ENCODE data around the gene PDZRN3.

The PDZRN3 gene

DNA sequence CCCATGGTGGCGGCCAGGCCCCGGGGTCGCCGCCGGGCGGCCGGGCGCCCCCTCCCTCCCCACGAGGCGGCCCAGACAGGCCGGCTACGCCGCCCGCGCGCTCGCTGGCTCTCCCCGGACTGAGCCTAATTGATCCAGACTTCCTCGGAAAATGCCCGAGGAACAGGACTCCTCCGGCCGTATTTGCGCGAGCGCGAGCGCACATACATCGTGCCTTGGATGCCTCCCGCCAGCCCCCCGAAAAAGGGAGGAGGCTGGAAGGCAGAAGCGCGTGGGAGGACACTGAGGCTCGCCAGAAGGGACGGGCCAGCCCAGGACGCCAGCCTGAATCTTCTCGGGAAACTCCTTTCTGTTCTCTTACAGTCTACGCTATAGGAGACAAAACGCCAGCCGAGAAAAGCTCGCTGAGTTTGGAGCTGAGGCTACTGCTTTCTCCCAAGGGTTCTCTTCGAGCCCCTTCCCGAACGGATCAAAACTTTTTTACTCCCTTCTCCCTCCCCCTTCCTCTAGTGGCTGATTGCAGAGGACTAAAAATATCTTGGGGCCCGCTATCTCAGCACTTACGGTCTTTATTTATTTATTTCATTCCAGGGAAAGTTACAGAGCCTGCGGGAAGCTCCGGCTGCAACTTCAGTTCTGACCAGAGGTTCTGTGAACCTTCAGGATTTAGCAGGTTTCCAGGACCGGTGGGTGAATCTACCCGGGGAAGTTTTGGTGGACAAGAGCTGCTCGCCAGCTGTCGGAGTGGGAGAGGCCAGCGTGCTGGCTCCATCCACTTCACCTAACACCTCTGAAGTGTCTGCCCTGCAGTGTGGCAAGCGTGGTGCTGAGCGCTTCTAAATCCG, at the start of gene PDZRN3:
PDZRN3 (minus strand) TSS at position 121 of the 845 bp plus-strand sequence.
- no peak for DNase-seq

DNA sequence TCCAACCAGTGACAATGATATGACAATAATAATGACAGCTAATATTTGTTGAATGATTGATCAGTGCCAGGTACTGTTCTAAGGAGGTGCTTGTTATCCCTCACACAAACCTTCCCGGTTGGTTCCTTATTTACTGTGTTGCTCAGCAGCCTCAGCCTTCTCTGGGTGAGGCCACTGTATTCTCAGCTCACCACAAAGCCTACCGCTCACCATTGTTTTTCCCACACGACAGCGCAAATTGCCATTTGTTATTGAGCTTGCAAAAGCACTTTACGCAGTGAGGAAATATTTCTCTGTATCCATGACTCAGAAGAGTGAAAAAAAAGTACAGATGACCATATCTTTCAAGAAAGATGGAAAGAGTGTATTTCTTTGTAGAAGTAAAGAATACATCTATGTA, 49.5 kb upstream of the PDZRN3 start:
- no peak for DNase-seq

DNA sequence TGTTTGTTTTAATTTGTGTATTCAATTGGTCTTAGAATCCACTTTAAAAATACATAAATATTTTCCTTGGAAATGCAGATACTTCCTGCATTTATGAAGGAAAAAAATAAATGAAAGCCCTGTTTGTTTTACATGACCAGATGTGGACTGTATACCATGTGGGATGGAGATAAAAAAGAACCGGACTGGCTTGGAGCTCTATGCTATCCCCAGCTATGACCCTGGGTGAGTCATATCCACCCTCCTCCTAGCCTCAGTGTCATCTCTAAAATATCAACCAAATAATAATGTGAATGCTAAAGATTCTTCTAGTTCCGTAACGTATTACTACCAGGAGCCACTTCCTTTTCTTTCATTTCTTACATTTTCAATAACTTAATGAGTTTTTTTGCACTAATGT, 44.5 kb upstream of the PDZRN3 start:
- no peak for DNase-seq

DNA sequence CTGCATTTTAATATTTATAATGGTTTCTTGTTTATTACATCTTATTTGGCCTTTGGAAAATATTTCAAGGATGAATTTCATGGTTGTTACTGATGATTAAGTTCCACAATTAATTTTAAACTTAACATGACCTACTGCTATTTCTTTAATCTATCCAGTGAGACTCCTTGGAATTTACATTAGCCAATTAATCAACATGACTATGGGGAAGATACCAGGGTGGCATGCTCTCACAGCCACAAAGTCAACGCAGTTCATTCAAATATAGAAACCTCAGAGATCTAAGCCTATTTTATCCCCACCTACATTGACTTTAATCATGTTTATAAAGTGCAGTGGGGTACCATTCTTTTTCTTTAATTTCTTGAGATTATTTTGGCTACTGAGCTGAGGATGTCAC, 43.6 kb upstream of the PDZRN3 start:
- DNase-seq, result no peak

DNA sequence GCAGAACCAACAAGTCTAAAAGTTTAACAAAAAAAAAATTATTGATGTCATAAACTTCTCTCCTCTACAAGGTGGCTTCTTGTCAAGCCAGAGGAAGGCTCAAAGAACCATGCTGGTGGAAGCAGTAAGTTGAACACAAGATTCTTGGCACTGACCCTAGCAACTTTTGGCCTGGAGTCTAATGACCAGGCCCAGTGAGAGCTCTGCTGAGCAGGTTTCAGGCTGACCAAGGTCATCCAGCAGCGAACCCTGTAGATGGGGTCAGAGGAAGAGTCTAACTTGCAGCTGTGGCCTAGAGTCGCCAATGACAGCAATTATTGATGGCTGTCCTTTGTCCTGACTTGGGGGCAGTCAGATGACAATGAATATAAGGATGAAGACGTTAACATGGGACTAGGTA, 43.1 kb upstream of the PDZRN3 start:
- DNase-seq, result no peak

DNA sequence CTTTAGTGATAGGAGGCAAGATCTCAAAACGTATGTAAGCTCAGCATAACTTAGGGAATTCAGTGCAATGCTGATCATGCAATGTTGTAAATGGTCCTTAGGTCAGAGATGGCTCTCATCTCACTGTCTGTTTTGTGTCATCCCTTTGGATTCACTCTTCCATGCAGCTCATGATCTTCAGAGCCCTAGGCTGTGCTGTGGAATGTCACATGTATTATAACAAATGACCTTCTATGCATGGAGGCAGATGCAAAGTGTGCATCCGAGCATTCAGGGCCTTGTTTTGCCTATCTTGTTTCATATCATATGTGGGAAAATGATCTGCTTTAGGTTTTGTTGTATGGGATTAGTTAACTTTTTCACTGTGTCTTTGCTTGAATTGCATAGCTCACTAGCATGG, 40.5 kb upstream of the PDZRN3 start:
- no peak for DNase-seq

DNA sequence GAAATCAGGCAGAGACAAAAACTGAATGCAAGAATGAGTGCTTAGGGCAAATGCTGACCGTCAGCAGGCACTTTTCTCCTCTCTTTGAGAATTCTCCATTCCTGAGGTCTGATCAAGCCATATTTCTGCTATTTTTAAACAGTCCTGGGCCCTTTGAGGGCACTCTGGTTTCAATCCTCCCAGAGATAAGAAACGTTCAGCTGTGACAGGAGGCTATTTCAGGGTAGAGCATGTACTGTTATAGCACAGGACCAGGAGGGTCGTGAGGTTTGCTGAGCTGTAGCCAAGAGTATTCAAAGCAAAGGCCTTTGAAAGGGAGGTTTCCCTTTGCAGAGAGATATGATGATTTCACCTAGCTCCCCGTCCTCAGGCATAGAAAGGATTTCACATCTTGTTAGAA, 39.6 kb upstream of the PDZRN3 start:
- no peak for DNase-seq

DNA sequence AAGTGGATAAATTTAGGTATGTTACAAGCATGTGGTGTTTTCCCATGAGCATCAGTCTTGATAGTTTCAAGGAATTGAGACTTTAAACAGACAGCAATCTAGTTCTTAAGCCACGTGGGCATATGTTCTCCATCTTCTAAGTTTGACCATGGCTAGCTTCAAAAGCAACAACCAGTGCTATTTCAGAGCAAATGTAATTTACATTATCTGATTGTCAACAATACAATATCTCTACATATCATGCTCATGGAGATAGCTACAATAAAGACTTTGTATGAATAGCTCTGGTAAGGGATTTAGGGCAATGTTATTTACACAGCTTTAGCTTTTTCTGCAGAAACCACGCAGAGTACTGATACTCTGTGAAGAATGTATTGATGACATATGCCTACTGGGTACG, 38.8 kb upstream of the PDZRN3 start:
- DNase-seq, result no peak

DNA sequence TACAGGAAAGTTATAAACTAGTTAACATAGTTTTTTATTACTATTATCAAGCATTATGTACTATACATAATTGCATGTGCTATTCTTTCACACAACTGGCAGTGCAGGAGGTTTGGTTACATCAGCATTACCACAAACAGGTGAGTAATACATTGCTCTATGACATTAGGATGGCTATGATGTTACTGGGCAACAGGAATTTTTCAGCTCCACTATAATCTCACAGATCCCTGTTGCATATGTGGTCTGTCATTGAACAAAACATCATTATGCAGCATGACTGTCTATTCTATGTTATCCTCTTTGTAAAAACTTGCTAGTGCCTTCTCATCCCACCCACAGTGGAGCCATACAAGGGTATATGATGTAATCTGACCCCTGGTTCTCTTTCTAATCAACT, 36.5 kb upstream of the PDZRN3 start:
- no peak for DNase-seq

DNA sequence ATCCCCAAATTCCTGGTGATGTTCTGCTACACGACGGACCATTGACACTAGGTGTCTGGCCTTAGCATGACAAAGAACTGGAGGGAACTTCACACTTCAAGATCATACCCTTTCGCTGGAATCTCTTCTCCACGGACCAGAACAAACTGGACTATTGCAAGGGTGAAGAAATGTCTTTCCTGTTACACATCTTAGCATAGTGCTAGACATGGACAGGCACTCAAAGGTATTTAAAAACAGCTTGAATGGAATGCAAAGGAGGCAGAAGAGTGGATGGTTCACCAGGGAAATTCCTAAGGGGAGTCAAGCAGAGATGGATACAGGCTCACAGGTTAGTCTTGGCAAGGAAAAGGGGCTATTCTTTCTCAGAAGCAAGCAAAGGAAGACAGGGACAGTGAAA, 33.5 kb upstream of the PDZRN3 start:
- no peak for DNase-seq

DNA sequence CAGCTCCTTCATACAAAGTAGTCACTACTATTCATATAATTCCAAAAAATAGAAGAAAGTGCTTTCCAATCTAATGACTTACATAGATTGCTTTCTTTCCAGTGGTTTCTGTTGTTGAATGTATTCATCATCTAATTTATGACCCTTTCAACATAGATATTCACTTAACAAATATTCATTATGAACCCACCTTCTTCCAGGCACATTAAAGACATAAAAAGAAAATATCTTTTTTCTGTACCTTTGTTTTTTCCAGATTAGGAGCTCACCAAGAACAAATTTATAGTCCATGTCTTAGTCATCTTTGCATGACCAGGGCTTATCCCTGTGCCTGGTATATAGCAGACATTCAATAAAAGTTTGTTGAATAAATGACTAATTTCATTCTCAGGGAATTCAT, 32.4 kb upstream of the PDZRN3 start:
- no peak for DNase-seq

DNA sequence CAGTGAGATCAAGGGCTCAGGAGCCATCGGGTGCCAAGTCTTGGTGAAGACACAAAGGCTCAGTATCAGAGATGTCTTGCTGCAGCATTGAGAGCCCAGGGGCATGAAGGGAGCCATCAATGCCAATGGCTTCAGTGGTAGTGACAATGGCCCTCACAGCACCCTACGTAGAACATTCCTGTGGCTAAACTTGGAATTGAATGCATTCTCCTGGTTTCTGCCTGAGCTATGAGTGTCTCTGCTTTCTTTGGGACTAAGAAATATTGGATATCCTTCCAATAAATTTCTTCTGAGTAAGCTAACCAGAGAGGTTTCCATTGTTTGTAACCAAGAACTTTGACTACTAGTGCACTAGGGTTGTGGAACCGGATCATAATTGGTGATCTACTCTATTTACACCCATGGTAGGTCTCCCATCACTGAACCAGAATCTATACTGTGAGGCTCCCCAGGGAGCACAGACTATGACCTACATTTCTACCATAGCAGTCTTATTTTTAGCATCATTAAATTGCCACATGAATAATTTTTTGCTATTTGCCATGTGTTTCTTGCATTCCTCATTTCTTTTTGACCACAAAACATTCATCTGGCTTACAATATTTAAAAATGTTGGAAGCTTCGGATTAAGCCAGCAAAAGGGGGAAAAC, 31.6 kb upstream of the PDZRN3 start:
- no peak for DNase-seq

DNA sequence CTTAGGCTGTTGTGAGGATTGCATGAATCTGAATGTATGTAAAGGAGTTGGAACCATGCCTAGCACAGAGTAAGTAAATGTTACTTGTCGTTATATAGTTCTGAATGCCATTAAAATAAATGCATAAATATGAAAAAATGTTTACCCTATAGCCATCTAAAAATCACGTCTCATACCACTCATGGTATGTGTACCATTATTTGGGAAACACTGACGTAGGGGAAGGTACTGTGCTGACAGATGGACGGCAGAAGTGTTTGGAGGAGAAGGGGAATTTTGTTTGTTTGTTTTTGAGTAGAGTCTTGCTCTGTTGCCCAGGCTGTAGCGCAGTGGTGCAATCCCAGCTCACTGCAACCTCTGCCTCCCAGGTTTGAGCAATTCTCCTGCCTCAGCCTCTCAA, 30.5 kb upstream of the PDZRN3 start:
- DNase-seq, result no peak

DNA sequence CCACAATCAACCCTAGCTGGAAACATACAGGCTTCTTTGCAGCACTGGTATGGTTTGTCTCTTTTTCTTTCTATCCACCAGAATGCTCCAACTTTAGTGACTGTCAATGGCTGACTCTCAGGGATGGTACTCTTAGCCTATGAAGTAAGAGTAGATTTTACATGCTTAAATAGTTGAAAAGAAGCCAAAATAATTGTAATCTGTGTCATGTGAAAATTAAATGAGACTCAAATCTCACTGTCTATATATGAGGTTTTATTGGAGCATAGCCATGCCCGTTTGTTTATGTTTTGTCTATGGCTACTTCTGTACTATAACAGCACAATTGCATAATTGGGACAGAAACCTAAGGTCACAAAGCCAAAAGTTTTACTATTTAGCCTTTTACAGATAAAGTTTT, 29.1 kb upstream of the PDZRN3 start:
- DNase-seq, result no peak

DNA sequence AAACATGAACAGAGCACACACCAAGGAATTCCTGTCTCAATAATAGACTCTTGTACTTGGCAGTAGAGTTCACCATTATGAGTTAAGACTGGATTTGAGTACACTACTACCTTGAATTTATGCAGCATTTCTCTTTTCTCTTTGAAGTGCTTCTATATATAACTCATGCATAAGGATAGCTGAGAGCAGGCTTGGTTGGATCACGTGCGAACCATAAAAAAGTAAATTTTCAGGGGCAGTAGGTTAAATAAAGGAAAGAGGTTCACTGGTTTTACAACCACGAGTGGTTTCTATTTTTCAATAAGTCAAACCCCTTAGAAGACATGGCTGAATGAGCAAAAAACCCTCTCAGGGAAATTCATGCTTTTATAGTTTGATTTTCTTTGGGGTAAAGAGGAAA, 28.6 kb upstream of the PDZRN3 start:
- DNase-seq, result no peak

DNA sequence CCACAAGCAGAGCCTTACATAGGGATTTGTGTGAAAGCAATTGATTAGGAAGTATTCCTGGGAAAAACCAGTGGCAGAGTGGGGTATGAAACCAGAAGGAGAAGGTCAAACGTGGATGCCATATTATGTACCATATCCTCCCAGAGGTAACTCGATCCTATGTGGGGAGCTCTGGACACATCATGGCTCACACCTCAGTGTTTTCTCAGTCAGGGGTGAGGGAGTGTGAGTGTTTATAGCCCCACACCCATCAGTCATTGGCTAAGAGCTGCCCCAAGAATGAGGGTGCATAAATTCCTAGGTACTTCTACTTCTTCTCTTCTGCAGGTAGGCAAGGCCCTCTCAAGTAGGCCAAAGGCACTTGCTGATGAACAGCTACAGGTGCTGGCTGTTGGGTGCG, 28.2 kb upstream of the PDZRN3 start:
- no peak for DNase-seq

DNA sequence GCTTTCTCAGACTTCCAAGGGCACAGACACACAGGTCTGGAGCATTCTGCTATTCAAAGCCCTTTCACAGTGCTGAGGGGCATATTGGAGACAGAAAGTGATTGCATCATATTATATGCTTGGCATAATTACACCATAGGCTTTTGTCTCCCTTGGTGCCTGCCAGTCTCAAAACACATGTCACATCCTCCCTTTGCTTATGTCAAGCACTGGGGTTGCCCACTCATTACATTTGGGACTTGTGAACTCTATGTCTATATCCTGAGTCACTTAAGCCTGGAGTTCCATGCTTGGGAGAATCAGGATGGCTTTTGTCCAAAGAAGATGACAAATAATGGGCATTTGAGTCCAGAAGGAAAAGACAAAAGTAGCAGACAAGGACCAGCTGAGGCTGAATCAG, 12.3 kb upstream of the PDZRN3 start:
- no peak for DNase-seq

DNA sequence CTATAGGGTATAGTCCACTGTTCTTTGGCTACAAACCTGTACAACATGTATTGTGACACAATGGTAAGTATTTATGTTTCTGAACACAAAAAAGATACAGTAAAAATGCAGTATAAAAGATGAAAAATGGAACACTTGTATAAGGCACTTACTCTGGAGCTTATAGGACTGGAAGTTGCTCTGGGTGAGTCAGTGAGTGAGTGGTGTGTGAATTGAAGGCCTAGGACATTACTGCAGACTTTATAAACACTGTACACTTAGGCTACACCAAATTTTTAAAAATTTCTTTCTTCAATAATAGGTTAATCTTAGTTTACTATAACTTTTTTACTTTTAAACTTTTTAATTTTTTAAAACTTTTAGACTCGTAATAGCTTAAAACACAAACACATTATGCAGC, 10.5 kb upstream of the PDZRN3 start:
- no peak for DNase-seq

DNA sequence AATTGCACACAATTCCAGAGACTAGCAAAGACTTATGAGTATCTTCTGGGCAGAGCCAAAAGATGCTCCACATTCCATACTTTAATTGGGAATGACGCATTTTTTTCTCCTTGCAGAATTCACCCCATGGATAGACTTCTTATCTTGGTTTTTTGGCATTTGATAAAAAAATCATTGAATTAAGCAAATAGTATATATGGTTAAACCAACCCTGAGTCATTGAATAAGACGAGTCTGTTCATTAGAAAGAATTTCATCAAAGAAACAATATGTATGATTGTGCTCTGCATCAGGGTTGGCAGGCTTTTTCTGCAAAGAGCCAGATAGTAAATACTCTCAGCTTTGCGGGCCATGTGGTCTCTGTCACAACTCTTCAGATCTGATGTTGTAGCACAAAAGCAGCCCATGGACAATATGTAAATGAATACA, 9.2 kb upstream of the PDZRN3 start:
- no peak for DNase-seq

DNA sequence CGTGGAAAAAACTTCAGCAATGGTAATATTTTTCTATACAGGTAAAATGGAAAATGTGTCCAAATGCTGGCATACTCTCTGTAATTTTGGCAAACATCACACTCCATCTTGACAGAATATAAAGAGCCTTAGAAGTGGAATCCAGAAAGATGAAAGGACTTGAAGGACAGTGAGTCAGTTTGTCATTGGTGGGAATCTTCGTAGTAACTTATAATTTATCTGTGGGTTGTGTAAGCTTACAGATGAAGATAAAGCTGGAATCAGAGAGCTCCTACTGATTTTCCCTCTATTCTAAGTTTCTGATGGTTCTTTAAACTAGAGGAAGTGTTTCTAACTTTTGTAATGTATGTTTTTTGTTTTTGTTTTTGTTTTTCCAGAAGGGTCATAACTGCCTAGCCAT, 8.7 kb upstream of the PDZRN3 start:
- DNase-seq, result no peak

DNA sequence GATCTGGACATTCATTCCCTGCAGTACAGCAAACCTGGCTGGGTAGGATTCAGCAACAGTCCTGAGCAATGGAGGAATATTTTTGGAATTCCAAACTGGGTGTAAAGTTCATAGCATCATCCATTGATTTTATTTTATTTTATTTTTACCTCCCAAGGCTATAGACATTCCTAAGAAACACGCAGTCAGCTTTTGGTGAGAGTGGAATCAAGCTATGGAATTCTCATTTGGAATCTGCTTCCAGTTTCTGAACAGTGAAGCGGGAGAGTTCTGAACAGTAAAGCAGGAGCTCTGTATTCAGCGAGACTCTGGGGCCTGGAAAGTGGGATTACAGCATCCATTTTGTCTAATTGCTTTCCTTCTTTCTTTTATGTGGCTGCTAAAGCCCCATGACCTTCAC, 1.4 kb upstream of the PDZRN3 start:
- no peak for DNase-seq

DNA sequence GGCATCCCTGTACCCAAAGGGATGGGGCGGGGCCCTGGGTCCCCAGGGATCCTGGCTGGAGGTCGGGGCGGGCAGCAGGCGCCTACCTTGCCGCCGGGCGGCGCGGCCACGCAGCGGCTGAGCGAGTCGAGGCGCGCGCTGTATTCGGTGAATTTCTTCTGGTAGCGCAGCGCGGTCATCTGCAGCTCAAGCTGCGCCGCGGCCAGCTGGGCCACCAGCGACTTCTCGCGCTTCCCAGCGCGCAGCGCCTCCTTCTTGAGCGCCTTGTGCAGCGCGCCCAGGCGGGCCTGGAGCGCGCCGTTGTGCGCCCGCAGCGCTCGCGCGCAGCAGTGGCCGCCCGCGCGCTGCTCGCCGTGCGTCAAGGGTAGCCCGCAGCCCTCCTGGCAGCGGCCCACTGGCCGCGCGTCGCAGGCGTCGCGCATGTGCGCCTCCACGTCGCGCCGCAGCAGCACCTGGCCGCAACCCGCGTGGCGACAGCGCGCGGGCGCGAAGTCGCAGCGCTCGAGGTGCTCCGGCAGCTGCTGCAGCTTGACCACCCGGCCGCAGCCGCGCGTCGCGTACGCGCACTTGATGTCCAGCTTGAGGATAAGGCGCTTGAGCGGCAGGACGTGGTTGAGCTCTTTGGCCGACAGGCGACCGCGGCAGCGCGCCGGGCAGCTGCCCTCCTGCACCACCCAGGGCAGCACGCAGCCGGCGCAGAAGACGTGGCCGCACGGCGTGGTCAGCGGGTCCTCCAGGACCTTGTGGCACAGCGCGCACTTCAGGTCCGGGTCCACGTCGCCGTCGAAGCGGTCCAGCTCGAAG, 522 bp downstream of the PDZRN3 start:
- DNase-seq, result no peak

DNA sequence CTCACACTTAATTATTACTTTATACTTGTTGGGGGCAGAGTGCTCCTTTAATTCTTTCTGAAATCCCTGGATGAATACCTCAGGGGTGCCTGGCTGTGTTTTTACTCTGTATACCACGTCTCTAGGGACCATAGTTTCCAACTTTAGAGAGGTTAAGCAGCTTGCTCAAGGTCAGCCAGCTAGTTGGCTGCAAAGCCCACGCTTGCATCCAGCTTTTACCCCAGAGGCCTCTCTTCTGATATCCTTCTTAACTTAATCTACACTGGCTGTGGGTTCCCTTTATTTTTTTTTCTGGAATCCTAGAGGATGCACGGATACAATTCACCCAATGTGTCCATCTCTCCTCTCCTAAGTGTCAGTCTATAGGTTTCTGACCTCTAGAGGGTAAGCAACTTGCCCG, 1.4 kb downstream of the PDZRN3 start:
- DNase-seq, result no peak
